ENCODE results near the gene LRP1-AS. TPM values are rescaled to one million over a fixed set of nuclear protein-coding genes. Genes with fewer than 3 reads are reported as not detected.

Gene LRP1-AS
- polyA plus RNA-seq, 2 of the 4 experiments (the other 2 are of a cell fraction), result not detected

DNA sequence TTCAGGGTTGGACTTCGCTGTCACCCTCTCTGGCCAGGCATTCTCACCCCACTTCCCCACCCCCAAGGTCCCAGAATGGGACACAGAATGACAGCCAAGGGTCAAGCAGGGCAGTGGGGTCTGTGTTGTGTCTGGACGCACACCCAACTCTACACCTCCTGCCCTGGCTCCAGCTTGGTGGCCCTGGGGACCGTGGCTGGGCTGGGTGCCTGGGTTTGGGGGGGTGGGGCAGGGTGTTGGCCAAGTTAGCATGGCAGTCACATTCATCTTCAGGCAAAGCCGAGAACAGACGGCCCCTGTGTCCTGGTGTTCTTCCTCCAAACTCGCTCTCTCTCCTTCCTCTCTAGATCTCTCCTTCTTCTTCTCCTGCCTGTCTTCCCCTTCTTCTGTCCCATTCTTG is 13.5 kb downstream of the LRP1-AS start:
- peaks cover 48% of the 10 kb centered on the region for H3K4me1 ChIP-seq
- DNase-seq (ENCODE audit: low read depth in 1 of 2, low spot score in 1 of 2), result no peak
- WGBS (ENCODE audit: missing lambda C conversion rate), result 87% methylated on average over 6 of the region's 6 CpGs
- no peak for ATAC-seq
- FAIRE-seq, result no peak
- CTCF ChIA-PET, result interaction anchor here (0.7 to 20.0 kb wide), 4 partner anchors 10 to 44 kb away, joined by 3 to 1152 read pairs (median 27); no protein-coding TSS in a partner anchor
- no peak overlapping the region for H3K4me2 ChIP-seq
- H3K27ac ChIP-seq, result peak overlapping the region in 1 of 2 experiments; percentile 57; a peak in 2 of 6 replicates
- H3K9me3 ChIP-seq, result no peaks in the 10 kb centered on the region
- H3K4me3 ChIP-seq, result no peak overlapping the region
- TF ChIP-seq, protein P1, sequence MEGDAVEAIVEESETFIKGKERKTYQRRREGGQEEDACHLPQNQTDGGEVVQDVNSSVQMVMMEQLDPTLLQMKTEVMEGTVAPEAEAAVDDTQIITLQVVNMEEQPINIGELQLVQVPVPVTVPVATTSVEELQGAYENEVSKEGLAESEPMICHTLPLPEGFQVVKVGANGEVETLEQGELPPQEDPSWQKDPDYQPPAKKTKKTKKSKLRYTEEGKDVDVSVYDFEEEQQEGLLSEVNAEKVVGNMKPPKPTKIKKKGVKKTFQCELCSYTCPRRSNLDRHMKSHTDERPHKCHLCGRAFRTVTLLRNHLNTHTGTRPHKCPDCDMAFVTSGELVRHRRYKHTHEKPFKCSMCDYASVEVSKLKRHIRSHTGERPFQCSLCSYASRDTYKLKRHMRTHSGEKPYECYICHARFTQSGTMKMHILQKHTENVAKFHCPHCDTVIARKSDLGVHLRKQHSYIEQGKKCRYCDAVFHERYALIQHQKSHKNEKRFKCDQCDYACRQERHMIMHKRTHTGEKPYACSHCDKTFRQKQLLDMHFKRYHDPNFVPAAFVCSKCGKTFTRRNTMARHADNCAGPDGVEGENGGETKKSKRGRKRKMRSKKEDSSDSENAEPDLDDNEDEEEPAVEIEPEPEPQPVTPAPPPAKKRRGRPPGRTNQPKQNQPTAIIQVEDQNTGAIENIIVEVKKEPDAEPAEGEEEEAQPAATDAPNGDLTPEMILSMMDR (IDR thresholded peaks at IDR 0.05), result no peak
- no peak for TF ChIP-seq TP53 (CRISPR knock-in tag; IDR thresholded peaks at IDR 0.05)
- TF ChIP-seq HOXB5 (CRISPR knock-in tag; IDR thresholded peaks at IDR 0.05), result no peak
- TF ChIP-seq HDAC2 (IDR thresholded peaks at IDR 0.05), result no peak
- TF ChIP-seq HOXA7 (CRISPR knock-in tag; IDR thresholded peaks at IDR 0.05), result no peak
- POLR2A ChIA-PET, result no interaction called here

DNA sequence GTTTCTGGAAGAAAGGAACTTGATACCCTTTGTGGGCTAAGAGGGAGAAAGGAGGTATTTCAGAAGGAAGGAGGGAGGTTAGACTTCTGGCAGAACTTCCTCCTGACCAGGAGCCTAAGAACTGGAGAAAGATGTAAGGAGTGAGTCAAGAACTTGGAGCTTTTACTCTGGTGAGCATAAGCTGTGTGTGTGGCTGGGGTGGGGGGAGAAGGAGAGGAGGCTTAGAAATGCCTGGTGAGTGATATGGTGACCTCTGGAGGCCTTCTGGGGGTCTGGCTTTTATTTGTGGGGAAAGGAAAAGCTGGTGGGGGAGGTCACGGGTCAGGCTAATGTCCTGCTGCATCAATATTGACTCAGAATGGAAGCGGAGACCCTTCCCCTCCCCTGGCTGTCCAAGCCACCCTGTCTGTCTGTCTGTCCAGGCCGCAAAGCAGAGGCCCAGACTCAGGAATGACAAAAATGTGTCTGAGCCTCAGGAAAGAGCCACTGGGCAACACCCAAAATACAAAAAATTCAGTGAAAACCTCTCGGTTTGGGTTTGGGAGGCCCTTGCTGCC is 14.3 kb downstream of the LRP1-AS start:
- WGBS (ENCODE audit: missing lambda C conversion rate), result 46% methylated on average over 4 of the region's 4 CpGs
- no peak for FAIRE-seq
- ChIA-PET POLR2A (no interaction called here), CTCF (interaction anchor here (0.6 to 20.0 kb wide), 5 partner anchors 9 to 128 kb away, joined by 3 to 1152 read pairs (median 3); no protein-coding TSS in a partner anchor)
- peak overlapping the region in 1 of 2 experiments; percentile 57; a peak in 3 of 6 replicates for H3K27ac ChIP-seq
- ATAC-seq, result no peak
- H3K4me2 ChIP-seq, result peak overlapping the region; percentile 2; the same call in 1 of the 3 replicates
- no peak for DNase-seq (ENCODE audit: low read depth in 1 of 2, low spot score in 1 of 2)
- peaks cover 40% of the 10 kb centered on the region; the same call in 2 of the 3 replicates for H3K4me1 ChIP-seq
- TF ChIP-seq EHF (CRISPR knock-in tag; IDR thresholded peaks at IDR 0.05) (no peak), EHMT2 (IDR thresholded peaks at IDR 0.05; ENCODE audit: low read depth) (no peak), HDAC2 (IDR thresholded peaks at IDR 0.05) (no peak), HOXB13 (CRISPR knock-in tag; IDR thresholded peaks at IDR 0.05; ENCODE audit: low read depth) (no peak), NR3C1 (IDR thresholded peaks at IDR 0.05) (no peak), ZFP36 (IDR thresholded peaks at IDR 0.05; ENCODE audit: borderline replicate concordance, partially characterized antibody) (no peak), RAD21 (conservative IDR thresholded peaks at IDR 0.05 in 1 of 2, IDR thresholded peaks at IDR 0.05 in 1 of 2) (no peak), PHF8 (IDR thresholded peaks at IDR 0.05; ENCODE audit: borderline replicate concordance, low read depth) (no peak), SREBF2 (IDR thresholded peaks at IDR 0.05) (no peak), RFX5 (IDR thresholded peaks at IDR 0.05) (no peak), JUN (IDR thresholded peaks at IDR 0.05) (no peak), ESRRA (IDR thresholded peaks at IDR 0.05; ENCODE audit: borderline replicate concordance, low read length) (no peak), CEBPB (IDR thresholded peaks at IDR 0.05) (no peak), ZC3H11A (IDR thresholded peaks at IDR 0.05) (no peak), BHLHE40 (IDR thresholded peaks at IDR 0.05; ENCODE audit: low read depth, low read length) (no peak)
- TF ChIP-seq, protein P2, sequence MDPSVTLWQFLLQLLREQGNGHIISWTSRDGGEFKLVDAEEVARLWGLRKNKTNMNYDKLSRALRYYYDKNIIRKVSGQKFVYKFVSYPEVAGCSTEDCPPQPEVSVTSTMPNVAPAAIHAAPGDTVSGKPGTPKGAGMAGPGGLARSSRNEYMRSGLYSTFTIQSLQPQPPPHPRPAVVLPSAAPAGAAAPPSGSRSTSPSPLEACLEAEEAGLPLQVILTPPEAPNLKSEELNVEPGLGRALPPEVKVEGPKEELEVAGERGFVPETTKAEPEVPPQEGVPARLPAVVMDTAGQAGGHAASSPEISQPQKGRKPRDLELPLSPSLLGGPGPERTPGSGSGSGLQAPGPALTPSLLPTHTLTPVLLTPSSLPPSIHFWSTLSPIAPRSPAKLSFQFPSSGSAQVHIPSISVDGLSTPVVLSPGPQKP (IDR thresholded peaks at IDR 0.05; ENCODE audit: low read depth, low read length), result no peak
- TF ChIP-seq, protein P3, sequence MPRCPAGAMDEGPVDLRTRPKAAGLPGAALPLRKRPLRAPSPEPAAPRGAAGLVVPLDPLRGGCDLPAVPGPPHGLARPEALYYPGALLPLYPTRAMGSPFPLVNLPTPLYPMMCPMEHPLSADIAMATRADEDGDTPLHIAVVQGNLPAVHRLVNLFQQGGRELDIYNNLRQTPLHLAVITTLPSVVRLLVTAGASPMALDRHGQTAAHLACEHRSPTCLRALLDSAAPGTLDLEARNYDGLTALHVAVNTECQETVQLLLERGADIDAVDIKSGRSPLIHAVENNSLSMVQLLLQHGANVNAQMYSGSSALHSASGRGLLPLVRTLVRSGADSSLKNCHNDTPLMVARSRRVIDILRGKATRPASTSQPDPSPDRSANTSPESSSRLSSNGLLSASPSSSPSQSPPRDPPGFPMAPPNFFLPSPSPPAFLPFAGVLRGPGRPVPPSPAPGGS (IDR thresholded peaks at IDR 0.05), result no peak
- TF ChIP-seq, protein P4, sequence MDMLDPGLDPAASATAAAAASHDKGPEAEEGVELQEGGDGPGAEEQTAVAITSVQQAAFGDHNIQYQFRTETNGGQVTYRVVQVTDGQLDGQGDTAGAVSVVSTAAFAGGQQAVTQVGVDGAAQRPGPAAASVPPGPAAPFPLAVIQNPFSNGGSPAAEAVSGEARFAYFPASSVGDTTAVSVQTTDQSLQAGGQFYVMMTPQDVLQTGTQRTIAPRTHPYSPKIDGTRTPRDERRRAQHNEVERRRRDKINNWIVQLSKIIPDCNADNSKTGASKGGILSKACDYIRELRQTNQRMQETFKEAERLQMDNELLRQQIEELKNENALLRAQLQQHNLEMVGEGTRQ (IDR thresholded peaks at IDR 0.05), result no peak
- TF ChIP-seq, protein P5, sequence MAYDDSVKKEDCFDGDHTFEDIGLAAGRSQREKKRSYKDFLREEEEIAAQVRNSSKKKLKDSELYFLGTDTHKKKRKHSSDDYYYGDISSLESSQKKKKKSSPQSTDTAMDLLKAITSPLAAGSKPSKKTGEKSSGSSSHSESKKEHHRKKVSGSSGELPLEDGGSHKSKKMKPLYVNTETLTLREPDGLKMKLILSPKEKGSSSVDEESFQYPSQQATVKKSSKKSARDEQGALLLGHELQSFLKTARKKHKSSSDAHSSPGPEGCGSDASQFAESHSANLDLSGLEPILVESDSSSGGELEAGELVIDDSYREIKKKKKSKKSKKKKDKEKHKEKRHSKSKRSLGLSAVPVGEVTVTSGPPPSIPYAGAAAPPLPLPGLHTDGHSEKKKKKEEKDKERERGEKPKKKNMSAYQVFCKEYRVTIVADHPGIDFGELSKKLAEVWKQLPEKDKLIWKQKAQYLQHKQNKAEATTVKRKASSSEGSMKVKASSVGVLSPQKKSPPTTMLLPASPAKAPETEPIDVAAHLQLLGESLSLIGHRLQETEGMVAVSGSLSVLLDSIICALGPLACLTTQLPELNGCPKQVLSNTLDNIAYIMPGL (CRISPR knock-in tag; IDR thresholded peaks at IDR 0.05; ENCODE audit: borderline replicate concordance), result no peak
- TF ChIP-seq, protein P6, sequence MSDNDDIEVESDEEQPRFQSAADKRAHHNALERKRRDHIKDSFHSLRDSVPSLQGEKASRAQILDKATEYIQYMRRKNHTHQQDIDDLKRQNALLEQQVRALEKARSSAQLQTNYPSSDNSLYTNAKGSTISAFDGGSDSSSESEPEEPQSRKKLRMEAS (IDR thresholded peaks at IDR 0.05), result no peak
- no peak overlapping the region for H3K4me3 ChIP-seq
- no peaks in the 10 kb centered on the region for H3K9me3 ChIP-seq
